SK-N-SH (cell line): ENCODE data around the gene COX7B2. TPM values are rescaled to one million over a fixed set of nuclear protein-coding genes. Genes with fewer than 3 reads are reported as not detected.

ENCODE experiments used
- CTCF ChIA-PET: fragments of 300-600, 350-600 bp; formaldehyde crosslinking; extraction: SDS; loops from one replicate; lab custom pipeline; 2021; lab: Yijun Ruan, JAX
- POLR2A ChIA-PET: fragments of 350-600 bp; sonication (Branson Sonifier 250); formaldehyde crosslinking; extraction: SDS; loops from one replicate; lab custom pipeline; 2020; ENCODE audit warnings: antibody characterized with exemption, inconsistent platforms; lab: Yijun Ruan, JAX
- DNase-seq: peaks from one replicate; pipeline ENCODE4 v3.0.0; 2012
- H2AFZ ChIP-seq: fragments of 200-600 bp; sonication (generic); 2 replicates; pipeline ENCODE4 v1.8.1; 2016; ENCODE audit warnings: antibody characterized with exemption, mild to moderate bottlenecking, low read depth
- H3F3A ChIP-seq: fragments of 200-600 bp; sonication (generic); replicated peaks from 2 replicates; pipeline ENCODE3; 2016; ENCODE audit warnings: antibody characterized with exemption, mild to moderate bottlenecking; ENCODE audit not compliant: insufficient read depth
- H3K27ac ChIP-seq, 2 experiments: fragments of 200-500 bp in 1 of 2; fragments of 200-600 bp in 1 of 2; sonication (Bioruptor generic) in 1 of 2; sonication (generic), shearing (Covaris generic) in 1 of 2; 2 replicates each; pipeline versions ENCODE4 v1.5.1 to v1.6.1; 2014 to 2016; ENCODE audit warnings: low read depth in 2 of 2, inconsistent platforms in 1 of 2, low read length in 1 of 2, mild to moderate bottlenecking in 1 of 2, mixed read lengths in 1 of 2
- H3K27me3 ChIP-seq: fragments of 200-600 bp; sonication (generic), shearing (Covaris generic); 2 replicates; pipeline ENCODE4 v1.6.1; 2016; ENCODE audit warnings: mixed run types; ENCODE audit not compliant: insufficient read depth
- H3K36me3 ChIP-seq, 2 experiments: fragments of 200-500 bp in 1 of 2; fragments of 200-600 bp in 1 of 2; sonication (Bioruptor generic) in 1 of 2; sonication (generic) in 1 of 2; replicated peaks in 1 of 2; 2 replicates each; pipeline versions ENCODE3 to v1.5.1; 2014 to 2016; ENCODE audit warnings: low read length in 1 of 2, mild to moderate bottlenecking in 1 of 2; ENCODE audit not compliant: insufficient read depth in 2 of 2, control insufficient read depth in 1 of 2
- H3K4me1 ChIP-seq, 2 experiments: fragments of 200-500 bp in 1 of 2; fragments of 200-600 bp in 1 of 2; sonication (Bioruptor generic) in 1 of 2; sonication (generic), shearing (Covaris generic) in 1 of 2; 2 replicates each; pipeline versions ENCODE4 v1.5.1 to v1.6.1; 2014 to 2016; ENCODE audit warnings: low read depth in 1 of 2, low read length in 1 of 2, mixed run types in 1 of 2; ENCODE audit not compliant: insufficient read depth in 2 of 2, control insufficient read depth in 1 of 2
- H3K4me2 ChIP-seq: fragments of 200-600 bp; sonication (generic), shearing (Covaris generic); 2 replicates; pipeline ENCODE4 v1.6.1; 2017; ENCODE audit warnings: mixed run types
- H3K4me3 ChIP-seq, 2 experiments: fragments of 200-500 bp in 1 of 2; fragments of 200-600 bp in 1 of 2; sonication (Bioruptor generic) in 1 of 2; sonication (generic), shearing (Covaris generic) in 1 of 2; 2 replicates each; pipeline versions ENCODE4 v1.5.1 to v1.8.1; 2014 to 2016; ENCODE audit warnings: low read depth in 2 of 2, inconsistent platforms in 1 of 2, low read length in 1 of 2, mild to moderate bottlenecking in 1 of 2, mixed read lengths in 1 of 2, moderate library complexity in 1 of 2
- H3K79me2 ChIP-seq: fragments of 200-600 bp; sonication (generic); 2 replicates; pipeline ENCODE4 v1.8.1; 2017; ENCODE audit warnings: mild to moderate bottlenecking; ENCODE audit not compliant: insufficient read depth
- H3K9ac ChIP-seq: fragments of 200-600 bp; sonication (generic); 2 replicates; pipeline ENCODE4 v1.6.1; 2017; ENCODE audit warnings: mixed run types
- H3K9me2 ChIP-seq: fragments of 200-600 bp; sonication (generic); 2 replicates; pipeline ENCODE4 v1.6.1; 2017; ENCODE audit warnings: mixed run types
- H3K9me3 ChIP-seq: fragments of 200-600 bp; sonication (generic); 2 replicates; pipeline ENCODE4 v1.6.1; 2017; ENCODE audit warnings: mixed run types, mild to moderate bottlenecking, moderate library complexity
- H4K20me1 ChIP-seq: fragments of 200-600 bp; sonication (generic); 2 replicates; pipeline ENCODE4 v1.6.1; 2017; ENCODE audit warnings: mild to moderate bottlenecking, mixed run types; ENCODE audit not compliant: insufficient read depth
- ELF1 ChIP-seq: IDR thresholded peaks from 2 replicates; pipeline ENCODE4 v1.4.0; 2012
- GABPA ChIP-seq: IDR thresholded peaks from 2 replicates; pipeline ENCODE4 v1.4.0; 2012; ENCODE audit warnings: low read depth, mild to moderate bottlenecking
- GATA2 ChIP-seq: sonication (generic); formaldehyde crosslinking; IDR thresholded peaks from 2 replicates; pipeline ENCODE4 v1.5.0; 2020; ENCODE audit warnings: mild to moderate bottlenecking, missing genetic modification reagents
- JUND ChIP-seq: IDR thresholded peaks from 2 replicates; pipeline ENCODE4 v1.4.0; 2012
- MAX ChIP-seq: IDR thresholded peaks from 2 replicates; pipeline ENCODE4 v1.4.0; 2012; ENCODE audit warnings: low read depth
- MXI1 ChIP-seq: IDR thresholded peaks from 2 replicates; pipeline ENCODE4 v1.6.1; 2012; ENCODE audit warnings: mild to moderate bottlenecking, low read depth, low read length, improper control_type of control experiment
- NRF1 ChIP-seq: IDR thresholded peaks from 2 replicates; pipeline ENCODE4 v1.6.1; 2012; ENCODE audit warnings: low read depth, mild to moderate bottlenecking, low read length
- POLR2AphosphoS5 ChIP-seq: IDR thresholded peaks from 2 replicates; pipeline ENCODE4 v1.6.1; 2012; ENCODE audit warnings: low read depth, low read length
- RAD21 ChIP-seq: IDR thresholded peaks from 2 replicates; pipeline ENCODE4 v1.6.1; 2012; ENCODE audit warnings: mild to moderate bottlenecking, low read length
- RCOR1 ChIP-seq: fragments of 150-350 bp; IDR thresholded peaks from 2 replicates; pipeline ENCODE4 v1.6.1; 2017; ENCODE audit warnings: antibody characterized with exemption, low read length
- REST ChIP-seq: IDR thresholded peaks from 2 replicates; pipeline ENCODE4 v1.6.1; 2012; ENCODE audit warnings: mild to moderate bottlenecking, low read depth, low read length, moderate library complexity
- RFX5 ChIP-seq: IDR thresholded peaks from 2 replicates; pipeline ENCODE4 v1.6.1; 2012; ENCODE audit warnings: mild to moderate bottlenecking, improper control_type of control experiment, low read length
- TCF12 ChIP-seq: IDR thresholded peaks from 2 replicates; pipeline ENCODE4 v1.4.0; 2012
- TEAD4 ChIP-seq: IDR thresholded peaks from 2 replicates; pipeline ENCODE4 v1.4.0; 2012; ENCODE audit warnings: mild to moderate bottlenecking, borderline replicate concordance; ENCODE audit not compliant: insufficient read depth
- USF2 ChIP-seq: fragments of 150-350 bp; IDR thresholded peaks from 2 replicates; pipeline ENCODE4 v1.6.1; 2017; ENCODE audit warnings: antibody characterized with exemption, low read length, low read depth, borderline replicate concordance
- ZBTB33 ChIP-seq: IDR thresholded peaks from 2 replicates; pipeline ENCODE4 v1.4.0; 2012; ENCODE audit warnings: low read depth, borderline replicate concordance
- WGBS: methylation state at CpG from one replicate; pipeline ENCODE4 v1.1.6; 2017; ENCODE audit warnings: low lambda C conversion rate; 5-methylcytosine and 5-hydroxymethylcytosine counted together
- polyA plus RNA-seq, 3 experiments: library from polyadenylated mRNA; depleted of rRNA; stranded (reverse); fragments of >200 nt; gene quantifications; 2 replicates each; pipeline ENCODE4 v1.2.3, GENCODE V29; 2012

Gene COX7B2
- polyA plus RNA-seq, 1 of the 3 experiments (the other 2 are of a cell fraction), result not detected

- no peaks in the 10 kb centered on the region for H3K79me2 ChIP-seq
Measured at GRCh38 chr4:46730075-46730474, 179.0 kb downstream of the COX7B2 start.

More at GRCh38 chr4:46730075-46730474, 179.0 kb downstream of the COX7B2 start:
- H3K36me3 ChIP-seq, result no peaks in the 10 kb centered on the region
- H3K27me3 ChIP-seq, result no peaks in the 10 kb centered on the region
- no peaks in the 10 kb centered on the region for H3F3A ChIP-seq
- ChIA-PET CTCF (no interaction called here), POLR2A (no interaction called here)
- DNase-seq, result no peak
- H3K4me3 ChIP-seq, result no peak overlapping the region
- no peak overlapping the region for H3K27ac ChIP-seq
- no peak overlapping the region for H3K4me2 ChIP-seq
- H3K9me2 ChIP-seq, result no peaks in the 10 kb centered on the region
- 0% methylated on average over 3 of the region's 3 CpGs for WGBS
- H3K4me1 ChIP-seq, result no peaks in the 10 kb centered on the region
- TF ChIP-seq POLR2AphosphoS5 (no peak), TEAD4 (no peak), JUND (no peak), MXI1 (no peak), GATA2 (no peak), RCOR1 (no peak), TCF12 (no peak), RFX5 (no peak), RAD21 (no peak), GABPA (no peak), MAX (no peak), NRF1 (no peak), REST (no peak), USF2 (no peak), ZBTB33 (no peak), ELF1 (no peak)
- H3K9ac ChIP-seq, result no peak overlapping the region
- H3K9me3 ChIP-seq, result no peaks in the 10 kb centered on the region
- H2AFZ ChIP-seq, result no peak overlapping the region
- H4K20me1 ChIP-seq, result no peaks in the 10 kb centered on the region
